SW 1271 (cell line): Measurements from ENCODE around the gene ASB5.

ENCODE experiments used
- DNase-seq, 2 experiments: peaks; one replicate each; lab custom pipeline; 2025; lab: John Stamatoyannopoulos, UW

The ASB5 gene

GRCh38 chr4:176277162-176277904 lies 8.3 kb upstream of the ASB5 start:
- peak in 1 of 2 experiments; percentile 44 for DNase-seq

- no peak for DNase-seq
These were observed 7.7 kb upstream of the ASB5 start for GRCh38 chr4:176276710-176277109.

GRCh38 chr4:176274441-176274840 lies 5.4 kb upstream of the ASB5 start:
- DNase-seq = no peak

- no peak for DNase-seq
These were observed 4.7 kb upstream of the ASB5 start for GRCh38 chr4:176273736-176274135.

GRCh38 chr4:176272799-176273198 lies 3.8 kb upstream of the ASB5 start:
- no peak for DNase-seq

GRCh38 chr4:176271749-176272148 lies 2.7 kb upstream of the ASB5 start:
- no peak for DNase-seq

- DNase-seq = peak; percentile 76 to 92
These were observed 1.6 kb upstream of the ASB5 start for GRCh38 chr4:176270669-176271068.

- no peak for DNase-seq
These were observed 3.0 kb downstream of the ASB5 start for GRCh38 chr4:176266026-176266425.

- DNase-seq = no peak
These were observed 6.8 kb downstream of the ASB5 start for GRCh38 chr4:176262243-176262642.

GRCh38 chr4:176261481-176261880 lies 7.5 kb downstream of the ASB5 start:
- no peak for DNase-seq

- DNase-seq = no peak
These were observed 8.0 kb downstream of the ASB5 start for GRCh38 chr4:176261018-176261417.

GRCh38 chr4:176259330-176260090 lies 9.5 kb downstream of the ASB5 start:
- DNase-seq = peak in 1 of 2 experiments; percentile 6

- DNase-seq = no peak
These were observed 10.9 kb downstream of the ASB5 start for GRCh38 chr4:176258135-176258534.

GRCh38 chr4:176256921-176257320 lies 12.1 kb downstream of the ASB5 start:
- DNase-seq = no peak

GRCh38 chr4:176242764-176243347 lies 26.2 kb downstream of the ASB5 start:
- DNase-seq = no peak

- no peak for DNase-seq
These were observed 27.3 kb downstream of the ASB5 start for GRCh38 chr4:176241703-176242102.

GRCh38 chr4:176238826-176239225 lies 30.2 kb downstream of the ASB5 start:
- DNase-seq = no peak

- no peak for DNase-seq
These were observed 30.8 kb downstream of the ASB5 start for GRCh38 chr4:176238157-176238610.

GRCh38 chr4:176236946-176237345 lies 32.1 kb downstream of the ASB5 start:
- no peak for DNase-seq

- no peak for DNase-seq
These were observed 38.2 kb downstream of the ASB5 start for GRCh38 chr4:176230836-176231235.

- DNase-seq = no peak
These were observed 39.4 kb downstream of the ASB5 start for GRCh38 chr4:176229645-176230044.

GRCh38 chr4:176226736-176227135 lies 42.3 kb downstream of the ASB5 start:
- DNase-seq = no peak

- no peak for DNase-seq
These were observed 45.5 kb downstream of the ASB5 start for GRCh38 chr4:176223561-176223960.
